HepG2 (cell line): ENCODE measurements around the gene ACOXL. TPM values are rescaled to one million over a fixed set of nuclear protein-coding genes. Genes with fewer than 3 reads are reported as not detected.

Experiments
- ATAC-seq: fragments of 200-7000 bp; cut with Tn5 transposase; 3 replicates; pipeline ENCODE4 v1.9.1; 2020; ENCODE audit warnings: mild to moderate bottlenecking, moderate library complexity
- BruUV-seq: library from RNA; stranded (reverse); fragments of 400-500 nt; replicated peaks from 2 replicates; lab custom pipeline; 2021; lab: Mats Ljungman, UMichigan
- CTCF ChIA-PET: fragments of 300-600 bp; formaldehyde crosslinking; extraction: SDS; loops from one replicate; lab custom pipeline; 2021; ENCODE audit warnings: low total read pairs, inconsistent platforms, low intra/inter-chr PET ratio; lab: Yijun Ruan, JAX
- POLR2A ChIA-PET: fragments of 350-600 bp; sonication (Branson Sonifier 250); formaldehyde crosslinking; loops from one replicate; lab custom pipeline; 2020; ENCODE audit warnings: antibody characterized with exemption, inconsistent platforms; lab: Yijun Ruan, JAX
- DNase-seq: peaks from one replicate; pipeline ENCODE4 v3.0.0-alpha.2; 2015; ENCODE audit warnings: low spot score
- FAIRE-seq: peaks from 3 replicates; lab custom pipeline; 2011; peaks lifted over from hg19 to GRCh38; lab: Jason Lieb, UNC
- H2AFZ ChIP-seq: one replicate; pipeline ENCODE4 v1.6.1; 2011; ENCODE audit warnings: low read length, inconsistent platforms
- H3K27ac ChIP-seq: fragments of 300-600 bp; 3 replicates; pipeline ENCODE4 v1.8.0; 2011; ENCODE audit warnings: mixed run types, mild to moderate bottlenecking, mixed read lengths, low read length, inconsistent platforms; ENCODE audit not compliant: insufficient read depth; ENCODE audit errors: extremely low read length
- H3K27me3 ChIP-seq, 2 experiments: fragments of 200-600 bp in 1 of 2; 2 replicates in 1 of 2; 3 replicates in 1 of 2; pipeline versions ENCODE4 v1.6.0 to v1.8.0; 2011; ENCODE audit warnings: low read length in 2 of 2, mild to moderate bottlenecking in 2 of 2, moderate library complexity in 2 of 2, inconsistent platforms in 1 of 2; ENCODE audit not compliant: insufficient read depth in 2 of 2, control insufficient read depth in 1 of 2
- H3K36me3 ChIP-seq, 2 experiments: fragments of 200-600 bp in 1 of 2; replicated peaks in 1 of 2; 2 replicates in 1 of 2; 3 replicates in 1 of 2; pipeline versions ENCODE4 v1.5.1 to v1.8.0; 2011; ENCODE audit warnings: low read length in 2 of 2, inconsistent platforms in 1 of 2; ENCODE audit not compliant: insufficient read depth in 2 of 2, control insufficient read depth in 1 of 2
- H3K4me1 ChIP-seq: 2 replicates; pipeline ENCODE4 v1.5.1; 2012; ENCODE audit warnings: low read length, inconsistent platforms; ENCODE audit not compliant: insufficient read depth
- H3K4me2 ChIP-seq: 2 replicates; pipeline ENCODE4 v1.6.0; 2011; ENCODE audit warnings: low read depth, low read length, inconsistent platforms
- H3K4me3 ChIP-seq, 3 experiments: fragments of 200-600 bp in 1 of 3; sonication (generic), shearing (Covaris generic) in 1 of 3; replicated peaks in 1 of 3; 2 replicates each; pipeline ENCODE4 v1.5.1; 2011 to 2016; ENCODE audit warnings: low read length in 3 of 3, inconsistent platforms in 2 of 3, low read depth in 2 of 3, mild to moderate bottlenecking in 2 of 3, control low read depth in 1 of 3, mixed read lengths in 1 of 3; ENCODE audit not compliant: insufficient read depth in 1 of 3
- H3K79me2 ChIP-seq: one replicate; pipeline ENCODE4 v1.6.1; 2011; ENCODE audit warnings: low read length, inconsistent platforms; ENCODE audit not compliant: insufficient read depth
- H3K9ac ChIP-seq: 2 replicates; pipeline ENCODE4 v1.6.0; 2011; ENCODE audit warnings: mild to moderate bottlenecking, low read depth, low read length, inconsistent platforms; ENCODE audit not compliant: insufficient read depth
- H3K9me3 ChIP-seq: 2 replicates; pipeline ENCODE4 v1.5.1; 2012; ENCODE audit warnings: mild to moderate bottlenecking, low read length
- H4K20me1 ChIP-seq: 2 replicates; pipeline ENCODE4 v1.6.0; 2011; ENCODE audit warnings: inconsistent platforms, mild to moderate bottlenecking, low read length, moderate library complexity; ENCODE audit not compliant: insufficient read depth
- ASH2L ChIP-seq: fragments of 300-600, 200-600 bp; sonication (generic); IDR thresholded peaks from 2 replicates; pipeline ENCODE4 v1.7.0; 2017; ENCODE audit warnings: low read depth, mild to moderate bottlenecking, moderate library complexity, mixed read lengths, low read length; ENCODE audit not compliant: insufficient read length
- BRCA1 ChIP-seq: sonication (generic); formaldehyde crosslinking; IDR thresholded peaks from 2 replicates; pipeline ENCODE4 v1.4.0; 2020; ENCODE audit warnings: missing genetic modification reagents
- FOXC1 ChIP-seq: sonication (generic); formaldehyde crosslinking; IDR thresholded peaks from 2 replicates; pipeline ENCODE4 v1.8.0; 2022; ENCODE audit warnings: mild to moderate bottlenecking, missing genetic modification reagents, borderline replicate concordance
- GPN1 ChIP-seq: sonication (generic); formaldehyde crosslinking; IDR thresholded peaks from 2 replicates; pipeline ENCODE4 v1.5.1; 2020; ENCODE audit warnings: missing genetic modification reagents, borderline replicate concordance
- ISL2 ChIP-seq: sonication (generic); formaldehyde crosslinking; IDR thresholded peaks from 2 replicates; pipeline ENCODE4 v1.5.0; 2020; ENCODE audit warnings: missing genetic modification reagents
- SCMH1 ChIP-seq: sonication (generic); formaldehyde crosslinking; IDR thresholded peaks from 2 replicates; pipeline ENCODE4 v1.9.0; 2021; ENCODE audit warnings: missing genetic modification reagents, mild to moderate bottlenecking, borderline replicate concordance
- U2AF1 ChIP-seq: fragments of 200-400 bp; formaldehyde crosslinking; optimal IDR thresholded peaks from 2 replicates; pipeline ENCODE3; 2017; ENCODE audit warnings: mild to moderate bottlenecking, low read depth, low read length
- ZC3H13 ChIP-seq: sonication (generic); formaldehyde crosslinking; IDR thresholded peaks from 2 replicates; pipeline ENCODE4 v1.8.1; 2023; ENCODE audit warnings: mild to moderate bottlenecking, missing genetic modification reagents, moderate library complexity
- ZFP36L1 ChIP-seq: sonication (generic); formaldehyde crosslinking; IDR thresholded peaks from 2 replicates; pipeline ENCODE4 v1.8.0; 2022; ENCODE audit warnings: mild to moderate bottlenecking, missing genetic modification reagents, moderate library complexity
- ZNF598 ChIP-seq: sonication (generic); formaldehyde crosslinking; IDR thresholded peaks from 2 replicates; pipeline ENCODE4 v1.5.1; 2020; ENCODE audit warnings: mild to moderate bottlenecking, missing genetic modification reagents, borderline replicate concordance
- ZNF781 ChIP-seq: sonication (generic); formaldehyde crosslinking; IDR thresholded peaks from 2 replicates; pipeline ENCODE4 v1.5.1; 2020; ENCODE audit warnings: borderline replicate concordance, mild to moderate bottlenecking, missing genetic modification reagents; ENCODE audit errors: not compliant biosample characterization
- WGBS: methylation state at CpG from one replicate; pipeline ENCODE4 v1.1.6; 2017; ENCODE audit warnings: low lambda C conversion rate; 5-methylcytosine and 5-hydroxymethylcytosine counted together
- in situ Hi-C: cut with HindIII; loops from 2 replicates; pipeline ENCODE4 v1.10.0; 2017; ENCODE audit warnings: low pct_unique_long_range_greater_than_20kb; ENCODE audit not compliant: extremely low pct_ligation_motif_present
- intact Hi-C: fragments of 100-400 bp; cut with micrococcal nuclease; formaldehyde crosslinking; loops from one replicate; pipeline ENCODE4 v1.10.0; 2022; ENCODE audit not compliant: unreplicated experiment
- polyA plus RNA-seq, 8 experiments: library from polyadenylated mRNA; depleted of rRNA in 3 of 8; stranded (reverse) in 7 of 8; unstranded in 1 of 8; fragments of >200 nt; fragmentation: Illumina TruSeq in 4 of 8; extraction: Trizol in 4 of 8; gene quantifications; 2 replicates each; pipeline versions ENCODE4 v1.2.1 to v1.2.3, GENCODE V29; 2011 to 2016; ENCODE audit warnings: low read depth in 4 of 8, missing spikeins in 1 of 8, mixed read lengths in 1 of 8; ENCODE audit not compliant: insufficient read depth in 1 of 8
- total RNA-seq, 5 experiments: library from RNA; depleted of rRNA; stranded (reverse); fragments of >200 nt; fragmentation: Illumina TruSeq; extraction: Trizol; gene quantifications; 2 replicates each; pipeline ENCODE4 v1.2.3, GENCODE V29; 2016; ENCODE audit warnings: low read depth in 1 of 5
- TF ChIP-seq, protein P1 (sequence below): sonication (generic); formaldehyde crosslinking; IDR thresholded peaks from 2 replicates; pipeline ENCODE4 v1.4.0; 2020; ENCODE audit warnings: missing genetic modification reagents, borderline replicate concordance
- TF ChIP-seq, protein P2 (sequence below): sonication (generic); formaldehyde crosslinking; conservative IDR thresholded peaks from 2 replicates; pipeline ENCODE4 v1.8.0; 2022; ENCODE audit warnings: missing genetic modification reagents
- TF ChIP-seq, protein P3 (sequence below): sonication (generic); formaldehyde crosslinking; IDR thresholded peaks from 2 replicates; pipeline ENCODE4 v1.8.1; 2023; ENCODE audit warnings: mild to moderate bottlenecking, missing genetic modification reagents
- TF ChIP-seq, protein P4 (sequence below): sonication (generic); IDR thresholded peaks from 2 replicates; pipeline ENCODE4 v1.6.1; 2016; ENCODE audit warnings: low read depth, borderline replicate concordance

Gene ACOXL
- total and polyA plus RNA-seq, 2 of the 13 experiments (the other 11 are each of a cell fraction or from before 2014, with no cell fraction given), result not detected

DNA sequence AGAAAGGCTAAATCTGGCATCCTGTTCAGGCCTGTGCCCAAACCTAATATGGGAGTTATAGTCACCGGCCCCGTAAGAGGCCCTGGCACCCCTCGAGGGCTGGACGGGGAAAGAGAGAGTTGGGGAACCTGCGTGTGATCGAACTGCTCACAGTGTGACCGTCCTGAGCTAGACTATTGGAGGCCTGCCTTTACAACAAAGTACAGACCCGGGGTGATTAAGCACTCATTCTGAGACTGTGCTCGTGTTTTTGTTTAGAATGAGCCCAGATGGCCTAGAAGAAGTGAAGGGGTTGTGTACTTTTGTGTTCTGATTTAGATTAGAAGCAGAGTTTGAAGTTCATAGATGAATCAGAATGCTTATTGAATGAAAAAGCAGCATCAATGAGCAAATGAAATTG lies 115.3 kb downstream of the ACOXL start:
- peaks cover 6% of the 10 kb centered on the region; the same call in 1 of the 2 replicates for H3K4me1 ChIP-seq
- in situ Hi-C loops (no loop called here), intact Hi-C loops (no loop called here)
- no peaks in the 10 kb centered on the region for H3K79me2 ChIP-seq
- TF ChIP-seq ZC3H13 (CRISPR knock-in tag) (no peak), FOXC1 (CRISPR knock-in tag) (no peak), ZNF598 (no peak), BRCA1 (no peak), ZNF781 (CRISPR knock-in tag) (no peak), ASH2L (no peak), ISL2 (CRISPR knock-in tag) (no peak), ZFP36L1 (no peak), SCMH1 (CRISPR knock-in tag) (no peak), GPN1 (CRISPR knock-in tag) (no peak), U2AF1 (no peak)
- TF ChIP-seq, protein P1, sequence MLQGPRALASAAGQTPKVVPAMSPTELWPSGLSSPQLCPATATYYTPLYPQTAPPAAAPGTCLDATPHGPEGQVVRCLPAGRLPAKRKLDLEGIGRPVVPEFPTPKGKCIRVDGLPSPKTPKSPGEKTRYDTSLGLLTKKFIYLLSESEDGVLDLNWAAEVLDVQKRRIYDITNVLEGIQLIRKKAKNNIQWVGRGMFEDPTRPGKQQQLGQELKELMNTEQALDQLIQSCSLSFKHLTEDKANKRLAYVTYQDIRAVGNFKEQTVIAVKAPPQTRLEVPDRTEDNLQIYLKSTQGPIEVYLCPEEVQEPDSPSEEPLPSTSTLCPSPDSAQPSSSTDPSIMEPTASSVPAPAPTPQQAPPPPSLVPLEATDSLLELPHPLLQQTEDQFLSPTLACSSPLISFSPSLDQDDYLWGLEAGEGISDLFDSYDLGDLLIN (CRISPR knock-in tag), result no peak
- TF ChIP-seq, protein P2, sequence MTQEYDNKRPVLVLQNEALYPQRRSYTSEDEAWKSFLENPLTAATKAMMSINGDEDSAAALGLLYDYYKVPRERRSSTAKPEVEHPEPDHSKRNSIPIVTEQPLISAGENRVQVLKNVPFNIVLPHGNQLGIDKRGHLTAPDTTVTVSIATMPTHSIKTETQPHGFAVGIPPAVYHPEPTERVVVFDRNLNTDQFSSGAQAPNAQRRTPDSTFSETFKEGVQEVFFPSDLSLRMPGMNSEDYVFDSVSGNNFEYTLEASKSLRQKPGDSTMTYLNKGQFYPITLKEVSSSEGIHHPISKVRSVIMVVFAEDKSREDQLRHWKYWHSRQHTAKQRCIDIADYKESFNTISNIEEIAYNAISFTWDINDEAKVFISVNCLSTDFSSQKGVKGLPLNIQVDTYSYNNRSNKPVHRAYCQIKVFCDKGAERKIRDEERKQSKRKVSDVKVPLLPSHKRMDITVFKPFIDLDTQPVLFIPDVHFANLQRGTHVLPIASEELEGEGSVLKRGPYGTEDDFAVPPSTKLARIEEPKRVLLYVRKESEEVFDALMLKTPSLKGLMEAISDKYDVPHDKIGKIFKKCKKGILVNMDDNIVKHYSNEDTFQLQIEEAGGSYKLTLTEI (CRISPR knock-in tag), result no peak
- TF ChIP-seq, protein P3, sequence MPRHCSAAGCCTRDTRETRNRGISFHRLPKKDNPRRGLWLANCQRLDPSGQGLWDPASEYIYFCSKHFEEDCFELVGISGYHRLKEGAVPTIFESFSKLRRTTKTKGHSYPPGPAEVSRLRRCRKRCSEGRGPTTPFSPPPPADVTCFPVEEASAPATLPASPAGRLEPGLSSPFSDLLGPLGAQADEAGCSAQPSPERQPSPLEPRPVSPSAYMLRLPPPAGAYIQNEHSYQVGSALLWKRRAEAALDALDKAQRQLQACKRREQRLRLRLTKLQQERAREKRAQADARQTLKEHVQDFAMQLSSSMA, result no peak
- TF ChIP-seq, protein P4, sequence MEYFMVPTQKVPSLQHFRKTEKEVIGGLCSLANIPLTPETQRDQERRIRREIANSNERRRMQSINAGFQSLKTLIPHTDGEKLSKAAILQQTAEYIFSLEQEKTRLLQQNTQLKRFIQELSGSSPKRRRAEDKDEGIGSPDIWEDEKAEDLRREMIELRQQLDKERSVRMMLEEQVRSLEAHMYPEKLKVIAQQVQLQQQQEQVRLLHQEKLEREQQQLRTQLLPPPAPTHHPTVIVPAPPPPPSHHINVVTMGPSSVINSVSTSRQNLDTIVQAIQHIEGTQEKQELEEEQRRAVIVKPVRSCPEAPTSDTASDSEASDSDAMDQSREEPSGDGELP, result no peak
- H3K27me3 ChIP-seq, result peaks cover 4 to 50% of the 10 kb centered on the region in 2 experiments; a peak in 4 of 5 replicates
- POLR2A ChIA-PET, result no interaction called here
- H3K4me2 ChIP-seq, result no peak overlapping the region
- H4K20me1 ChIP-seq, result no peaks in the 10 kb centered on the region
- no peak overlapping the region for H3K4me3 ChIP-seq
- DNase-seq, result no peak
- FAIRE-seq, result no peak
- CTCF ChIA-PET, result no interaction called here
- no peak overlapping the region for H2AFZ ChIP-seq
- no peak overlapping the region for H3K27ac ChIP-seq
- BruUV-seq, result no TSS peak
- H3K9ac ChIP-seq, result no peak overlapping the region
- no peaks in the 10 kb centered on the region for H3K9me3 ChIP-seq
- 41% methylated on average over 9 of the region's 9 CpGs for WGBS
- H3K36me3 ChIP-seq, result no peaks in the 10 kb centered on the region
- no peak for ATAC-seq
